ENCODE measurements around the gene PTCHD4.

PTCHD4 gene

DNA sequence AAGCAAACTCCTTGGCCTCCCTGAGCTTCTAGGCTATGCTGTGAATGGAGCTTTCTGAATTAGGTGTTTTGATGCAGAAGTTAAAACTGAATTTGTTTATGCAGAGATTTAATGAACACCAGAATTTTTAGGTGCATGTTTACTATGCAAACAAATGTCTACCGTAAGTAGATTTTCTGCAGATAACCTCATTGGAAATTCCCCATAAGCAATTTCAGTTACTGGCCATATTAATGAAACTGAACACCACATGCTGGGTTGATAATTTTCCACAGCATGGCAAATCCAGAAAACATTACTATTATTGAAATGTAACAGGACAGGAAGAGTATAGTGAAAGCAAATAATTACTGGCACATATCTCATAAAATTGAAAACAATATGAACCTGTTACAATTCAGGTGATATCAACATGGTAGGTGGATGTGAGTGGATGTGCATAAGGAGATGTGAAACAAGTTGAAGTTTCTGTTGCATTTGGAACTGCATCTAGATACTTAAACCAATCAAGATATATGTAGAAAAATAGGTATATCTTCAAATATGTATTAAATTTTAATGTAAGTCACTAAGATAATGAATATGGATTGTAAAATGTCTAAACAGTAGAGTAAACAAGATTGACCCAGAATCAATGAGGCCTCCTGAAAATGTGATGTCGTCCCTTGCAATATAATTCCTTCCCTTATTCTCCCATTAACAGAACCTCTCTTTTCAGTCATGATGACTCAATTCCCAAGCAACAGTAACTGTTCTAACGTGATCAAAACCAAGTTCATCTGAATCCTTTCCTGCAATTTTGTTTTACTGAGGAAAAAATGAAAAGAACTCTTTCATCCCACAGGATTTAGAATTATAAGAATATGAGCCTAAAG is 11.0 kb downstream of the PTCHD4 start:
- no peak for DNase-seq (ENCODE audit: low spot score)

DNA sequence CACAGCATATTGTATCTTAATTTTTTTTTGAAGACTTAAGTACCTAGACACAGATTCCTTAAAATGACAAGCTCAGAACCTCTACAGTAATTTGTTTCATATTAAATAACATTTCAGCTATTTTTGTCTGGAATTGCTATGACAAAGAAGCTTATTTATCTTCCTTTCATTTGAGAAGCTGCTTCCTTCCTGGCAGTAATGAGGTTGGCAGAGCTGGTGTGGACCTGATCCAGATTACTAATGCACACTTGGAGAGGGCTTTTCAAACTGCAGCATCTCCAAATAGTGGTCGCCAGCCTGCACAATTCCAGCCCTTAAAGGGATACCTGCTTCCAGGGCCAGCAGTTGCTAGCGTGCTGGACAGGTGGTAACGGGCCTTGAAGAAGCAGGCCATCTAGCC is 12.1 kb downstream of the PTCHD4 start:
- no peak for DNase-seq (ENCODE audit: low spot score)

DNA sequence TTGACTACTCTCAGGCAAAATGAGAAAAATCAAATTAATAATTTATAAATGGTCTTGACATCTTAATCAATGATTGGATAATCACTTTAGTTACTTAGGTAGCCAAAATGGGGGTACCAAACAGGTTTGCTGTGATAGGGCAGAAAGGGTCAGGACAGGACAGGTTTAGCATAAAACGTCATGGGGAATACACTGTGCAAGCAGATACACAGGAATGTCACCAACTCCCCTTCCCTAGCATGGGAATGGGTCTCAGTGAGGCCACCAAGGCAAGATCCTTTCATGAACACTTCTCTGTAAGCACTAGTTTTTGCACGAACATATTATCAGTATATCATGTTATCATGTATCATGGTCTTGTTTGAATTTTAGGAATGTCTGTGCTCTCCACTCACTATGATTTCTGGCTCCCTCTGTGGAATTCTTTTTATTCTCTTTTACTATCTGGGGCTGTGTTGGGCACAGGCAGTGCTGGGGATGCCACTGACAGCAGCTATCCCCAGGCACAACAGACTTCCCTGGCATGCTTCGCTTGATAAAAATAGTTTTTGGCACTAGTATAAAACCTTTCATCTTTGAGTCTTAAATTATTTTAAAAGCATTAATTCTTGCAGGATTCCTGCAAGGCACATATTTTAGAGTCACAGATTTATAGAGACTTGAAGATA is 18.3 kb downstream of the PTCHD4 start:
- DNase-seq (ENCODE audit: low spot score), result no peak

DNA sequence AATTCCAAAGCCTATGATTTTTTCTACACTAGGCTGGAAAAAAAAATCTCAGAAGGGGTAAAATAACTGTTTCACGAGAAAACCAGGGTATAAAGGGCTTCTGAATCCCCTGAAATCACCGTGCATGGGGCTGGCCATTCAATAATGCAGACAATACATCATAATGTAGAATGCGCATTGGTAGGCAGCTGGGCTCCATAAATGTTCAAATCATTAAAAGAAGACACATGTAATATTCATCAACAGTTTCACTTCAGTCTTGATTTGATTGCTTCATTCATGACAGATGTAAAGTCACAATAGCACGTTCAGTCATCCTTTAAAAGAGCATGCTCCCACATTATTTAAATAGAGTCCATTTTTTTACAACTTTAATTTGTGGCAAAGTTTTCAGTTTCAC is 20.5 kb downstream of the PTCHD4 start:
- DNase-seq (ENCODE audit: low spot score), result no peak

DNA sequence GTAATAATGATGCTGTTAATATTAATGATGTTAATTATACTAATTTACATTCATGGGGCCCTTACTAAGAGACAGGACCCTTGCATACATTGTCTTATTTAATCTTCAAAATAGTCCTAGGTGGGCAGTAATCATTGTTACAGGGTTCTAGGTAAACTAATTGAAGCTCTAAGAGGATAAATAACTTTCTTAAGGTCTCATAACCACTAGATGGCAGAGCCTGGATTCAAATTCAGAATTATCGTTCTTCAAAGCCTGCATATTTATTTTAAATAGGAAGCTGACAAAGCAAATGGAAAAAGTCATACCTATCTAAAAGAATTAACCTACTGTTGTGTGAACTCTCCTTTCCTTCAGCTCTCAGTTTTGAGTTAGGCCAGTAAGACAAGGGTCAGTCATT is 23.5 kb downstream of the PTCHD4 start:
- no peak for DNase-seq (ENCODE audit: low spot score)

DNA sequence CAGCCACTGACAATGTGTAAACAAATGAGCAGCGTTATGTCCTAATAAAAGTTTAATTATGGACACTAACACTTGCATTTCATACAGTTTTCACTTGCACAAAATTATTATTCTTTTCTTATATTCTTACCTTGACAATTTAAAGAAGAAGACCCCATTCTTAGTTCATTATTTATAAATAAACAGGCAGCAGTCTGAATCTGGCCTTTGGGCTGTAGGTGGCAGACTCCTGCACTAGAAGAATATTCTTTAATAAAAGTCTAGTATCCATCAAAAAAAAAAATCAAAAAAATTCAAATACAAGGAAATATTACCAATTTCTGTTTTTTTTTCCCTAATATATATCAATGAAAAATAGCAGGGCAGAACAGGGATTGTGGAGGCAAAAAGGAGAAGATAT is 24.8 kb downstream of the PTCHD4 start:
- DNase-seq (ENCODE audit: low spot score), result no peak

DNA sequence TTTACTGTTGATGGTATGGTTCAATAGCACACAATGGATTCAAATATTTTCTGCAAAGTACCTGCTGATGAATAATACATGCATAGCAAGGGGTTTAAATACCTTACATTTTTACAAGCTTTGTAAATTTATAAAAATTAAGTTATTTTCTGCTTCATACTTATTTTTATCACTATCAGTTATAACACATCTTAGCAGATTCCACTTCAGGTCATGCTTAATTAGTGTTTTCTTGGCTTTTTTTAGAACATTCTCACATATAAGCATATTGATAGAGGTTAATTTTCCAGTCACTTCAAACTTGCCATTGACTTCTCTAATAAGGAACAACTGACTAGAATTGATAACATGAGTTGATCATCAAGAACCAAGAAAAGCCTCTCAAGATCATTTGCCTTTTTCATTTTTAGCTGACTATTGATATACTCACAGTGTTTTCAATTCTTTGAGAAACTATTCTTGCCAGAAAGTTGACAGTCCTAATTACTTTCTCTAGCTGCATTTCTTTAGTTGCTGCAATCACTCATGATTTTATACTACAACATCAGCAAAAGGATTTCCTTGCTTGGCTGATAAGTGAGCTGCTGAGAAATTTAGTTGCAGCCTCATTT is 25.8 kb downstream of the PTCHD4 start:
- no peak for DNase-seq (ENCODE audit: low spot score)

DNA sequence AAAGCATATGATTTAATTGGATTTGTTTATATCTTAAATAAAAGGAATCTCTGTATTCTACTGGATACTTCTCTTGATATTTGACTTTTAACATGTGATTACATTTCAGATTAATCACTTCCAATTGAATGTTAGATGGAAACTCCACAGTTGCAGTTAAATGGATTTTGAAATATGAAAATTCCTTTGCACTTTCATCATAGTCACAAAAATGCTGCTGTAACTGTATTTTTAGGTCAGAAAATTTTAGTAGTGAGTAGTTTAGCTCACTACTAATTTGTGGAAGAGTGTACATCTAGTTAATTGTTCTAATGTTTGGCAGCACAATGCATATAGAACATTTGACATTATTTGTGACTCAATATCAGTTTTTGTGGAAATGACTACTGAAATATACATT is 26.8 kb downstream of the PTCHD4 start:
- no peak for DNase-seq (ENCODE audit: low spot score)

DNA sequence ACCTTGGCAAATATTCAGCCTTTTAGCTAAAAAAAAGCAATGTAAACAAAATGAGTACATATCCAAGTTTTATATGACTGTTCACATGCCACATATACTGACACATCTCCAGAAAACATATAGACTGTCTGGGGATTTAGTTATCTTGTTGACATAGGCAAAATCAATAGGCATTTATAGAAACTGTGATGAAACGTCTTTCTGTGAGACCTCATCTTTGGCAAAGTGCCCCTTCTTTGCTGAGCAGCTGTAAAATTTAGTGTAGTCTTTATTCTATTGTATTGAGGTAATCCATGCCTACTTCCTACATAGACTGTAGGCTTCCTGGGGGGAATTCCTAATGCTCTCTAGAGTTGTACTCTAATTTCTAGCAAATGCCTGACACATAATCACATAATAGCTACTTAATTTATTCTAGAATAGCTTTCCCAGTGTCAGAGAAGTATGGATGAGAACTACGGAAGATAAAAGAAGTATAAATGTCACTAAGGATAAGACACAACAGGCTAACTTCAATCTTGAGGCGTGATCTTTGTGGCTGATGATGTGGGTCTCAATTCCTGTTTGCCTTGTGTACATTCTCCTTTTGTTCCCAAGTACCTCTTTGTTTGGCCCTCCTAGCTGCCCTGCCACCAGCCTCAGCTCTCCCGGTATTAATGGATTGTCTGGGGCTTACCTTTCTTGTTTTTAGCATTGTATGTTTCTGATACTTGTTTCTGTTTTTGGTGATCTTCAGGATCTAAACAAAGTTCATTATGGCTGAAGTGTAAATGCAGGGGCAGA is 30.6 kb downstream of the PTCHD4 start:
- DNase-seq (ENCODE audit: low spot score), result no peak

DNA sequence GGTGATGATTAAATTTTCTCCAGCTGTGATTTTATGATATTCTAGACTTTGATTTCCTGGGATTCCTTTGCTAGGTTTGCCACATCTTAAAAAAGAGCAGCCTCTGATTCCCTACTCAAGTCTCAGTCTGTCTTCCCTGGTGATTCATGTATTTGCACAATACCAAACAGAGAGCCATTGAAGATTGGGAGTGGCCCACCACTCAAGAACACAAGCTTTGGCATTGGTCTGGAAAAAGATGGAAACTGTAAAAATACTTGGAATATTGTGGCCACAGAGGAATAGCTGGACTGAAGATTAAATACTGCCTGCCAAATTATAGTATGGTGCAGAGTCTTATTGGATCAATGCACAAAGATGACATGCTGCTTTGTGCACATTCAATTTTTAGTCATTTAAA is 32.9 kb downstream of the PTCHD4 start:
- DNase-seq (ENCODE audit: low spot score), result no peak

DNA sequence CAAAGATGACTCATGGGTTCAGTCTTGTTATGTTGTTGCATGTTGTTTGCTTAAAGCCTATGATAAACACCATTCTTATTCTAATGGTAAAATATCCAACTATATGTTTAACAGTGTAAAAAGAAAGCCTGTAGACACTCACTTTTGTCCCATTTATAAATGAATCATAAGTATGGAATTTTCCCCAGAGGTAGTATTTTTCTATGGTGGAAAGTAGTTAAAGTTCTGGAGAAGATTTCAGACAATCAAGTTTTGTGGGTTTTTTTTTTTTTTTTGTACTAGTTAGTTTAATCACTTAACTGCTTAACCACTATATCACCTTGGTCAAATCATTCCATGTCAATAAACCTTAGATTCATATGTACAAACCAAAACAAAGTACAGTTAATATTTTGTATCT is 35.8 kb downstream of the PTCHD4 start:
- no peak for DNase-seq (ENCODE audit: low spot score)

DNA sequence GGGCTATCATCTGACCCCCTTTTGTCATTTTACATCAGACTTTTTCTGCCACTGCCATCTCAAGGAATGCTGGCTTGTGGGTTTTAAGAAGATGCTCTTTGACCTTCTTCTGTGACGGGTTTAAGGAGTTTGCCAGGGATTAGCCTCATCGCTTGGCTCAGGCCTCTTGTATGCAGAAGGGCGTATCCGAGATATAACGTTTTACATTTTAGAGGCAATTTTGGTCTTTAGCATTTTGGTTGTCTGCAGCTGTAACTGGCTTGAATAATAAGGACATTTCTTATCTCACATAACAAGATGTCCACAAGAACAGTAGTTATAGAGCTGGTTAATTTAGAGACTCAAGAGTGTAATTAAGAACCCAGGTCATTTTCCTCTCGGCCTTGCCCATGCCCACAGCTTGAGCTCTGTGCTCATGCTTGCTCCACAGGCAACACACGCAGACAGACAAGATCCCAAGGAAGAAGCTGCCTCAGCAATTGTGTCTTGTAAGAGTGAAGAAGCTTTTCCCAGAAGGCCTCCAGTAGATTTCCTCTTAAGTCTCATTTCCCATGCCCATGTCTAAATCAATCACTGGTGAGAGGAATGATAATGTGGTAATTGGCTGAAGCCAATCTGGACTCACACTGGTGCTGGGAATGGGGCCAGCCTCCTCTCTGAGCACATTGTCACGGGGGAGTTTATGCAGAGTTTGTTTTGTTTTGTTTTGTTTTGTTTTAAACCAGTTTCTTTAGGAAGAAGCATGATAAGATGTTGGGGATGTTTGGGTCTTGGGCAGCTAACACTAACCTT is 36.8 kb downstream of the PTCHD4 start:
- no peak for DNase-seq (ENCODE audit: low spot score)

DNA sequence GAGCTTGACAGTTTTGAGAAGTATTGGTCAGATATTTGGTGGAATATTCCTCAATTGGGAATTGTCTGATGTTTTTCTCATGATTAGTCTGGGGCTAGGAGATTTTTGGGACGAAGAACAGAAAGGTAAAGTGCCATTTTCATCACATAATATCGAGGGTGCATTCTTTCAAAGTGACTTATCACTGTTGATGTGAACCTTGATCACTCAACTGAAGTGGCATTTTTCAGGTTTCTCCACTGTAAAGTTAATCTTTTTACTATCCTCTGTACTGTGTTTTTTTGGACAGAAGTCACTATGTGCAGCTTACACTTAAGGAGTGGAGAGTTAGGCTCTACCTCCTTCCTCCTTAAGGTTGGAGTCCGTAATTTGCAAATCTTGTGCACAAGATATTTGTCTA is 39.2 kb downstream of the PTCHD4 start:
- no peak for DNase-seq (ENCODE audit: low spot score)

DNA sequence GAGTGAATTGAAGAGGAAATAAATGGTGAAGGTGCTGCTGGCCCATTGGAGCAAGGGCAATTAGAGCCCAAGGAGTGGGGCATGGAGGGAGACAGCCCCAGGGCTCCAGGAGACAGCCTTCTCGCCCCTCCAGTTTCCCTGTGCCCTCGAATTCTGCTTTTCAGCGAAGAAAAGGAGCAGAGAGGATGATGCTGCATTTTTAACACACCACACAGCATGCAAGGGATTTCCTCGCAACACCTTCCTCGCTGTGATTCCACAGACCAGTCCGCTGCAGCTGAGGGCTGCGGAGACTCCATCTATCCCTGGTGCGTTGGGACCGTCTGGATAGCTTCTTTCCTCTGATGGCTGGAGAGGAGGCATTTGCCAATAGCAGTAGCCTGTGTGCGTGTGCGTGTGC is 41.7 kb downstream of the PTCHD4 start:
- DNase-seq (ENCODE audit: low spot score), result no peak

DNA sequence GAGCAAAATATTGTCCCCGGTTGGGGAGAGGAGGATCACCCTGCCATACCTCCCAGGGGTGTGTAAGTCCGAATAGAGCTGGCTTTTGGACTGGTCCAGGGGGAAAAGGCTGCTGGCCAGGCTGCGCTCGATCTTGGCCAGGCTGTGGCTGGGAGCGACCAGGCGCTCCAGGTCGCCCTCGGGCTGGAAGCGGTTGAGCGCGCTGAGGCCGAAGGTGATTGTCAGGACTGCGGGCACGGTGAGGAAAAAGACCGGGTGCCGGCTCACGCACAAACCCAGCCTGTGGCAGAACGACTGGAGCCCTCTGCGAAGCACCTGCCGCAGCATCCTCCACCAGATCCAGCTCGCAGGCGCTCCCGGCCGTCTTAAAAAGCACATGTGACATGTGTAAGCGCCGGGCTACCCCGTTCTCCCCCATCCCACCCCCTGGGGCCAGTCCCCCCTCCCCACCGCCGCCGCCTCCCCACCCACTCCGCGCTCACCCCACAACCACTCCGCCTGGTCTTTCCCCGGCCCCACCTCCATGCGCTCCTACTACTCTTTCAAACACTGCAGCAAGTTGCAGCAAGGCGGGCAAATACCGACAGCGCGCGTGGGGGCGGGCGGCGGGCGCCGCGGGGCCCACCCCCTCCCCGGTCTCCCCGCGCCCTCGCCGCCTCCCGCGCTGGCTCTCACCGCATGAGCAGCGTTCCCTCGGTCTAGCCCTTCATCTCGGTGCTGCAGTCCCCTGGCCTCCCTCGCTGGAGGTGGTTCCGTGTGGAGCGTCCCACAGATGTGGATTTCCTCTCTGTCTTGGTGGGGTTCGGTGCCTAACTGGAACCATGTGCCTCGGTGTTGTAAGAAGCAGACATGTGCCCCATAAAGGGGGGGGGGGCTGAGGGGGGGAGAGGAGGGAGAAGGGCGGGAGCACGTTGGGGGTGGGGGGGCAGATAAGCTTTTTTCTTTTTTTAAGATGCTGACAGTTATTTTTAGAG is 42.4 kb downstream of the PTCHD4 start:
- no peak for DNase-seq (ENCODE audit: low spot score)

DNA sequence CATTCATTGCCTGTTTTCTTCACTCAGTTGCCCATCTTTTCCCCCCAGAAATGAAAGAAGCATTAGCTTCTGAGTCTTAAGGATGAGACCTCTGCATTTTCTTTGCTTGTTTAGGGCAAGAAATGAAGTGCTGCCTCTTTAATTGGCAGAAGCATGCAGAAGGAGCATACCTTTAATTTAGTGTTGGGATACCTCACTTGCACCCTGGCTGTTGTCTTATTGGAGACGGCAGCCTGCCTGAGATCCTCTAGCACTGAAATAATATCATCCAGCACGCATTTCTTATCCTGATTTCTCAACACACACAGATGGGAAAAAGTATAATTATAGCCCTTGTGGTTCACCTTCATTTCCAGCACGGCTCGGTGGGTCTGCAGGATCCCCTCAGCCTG is 43.1 kb downstream of the PTCHD4 start:
- DNase-seq (ENCODE audit: low spot score), result no peak

DNA sequence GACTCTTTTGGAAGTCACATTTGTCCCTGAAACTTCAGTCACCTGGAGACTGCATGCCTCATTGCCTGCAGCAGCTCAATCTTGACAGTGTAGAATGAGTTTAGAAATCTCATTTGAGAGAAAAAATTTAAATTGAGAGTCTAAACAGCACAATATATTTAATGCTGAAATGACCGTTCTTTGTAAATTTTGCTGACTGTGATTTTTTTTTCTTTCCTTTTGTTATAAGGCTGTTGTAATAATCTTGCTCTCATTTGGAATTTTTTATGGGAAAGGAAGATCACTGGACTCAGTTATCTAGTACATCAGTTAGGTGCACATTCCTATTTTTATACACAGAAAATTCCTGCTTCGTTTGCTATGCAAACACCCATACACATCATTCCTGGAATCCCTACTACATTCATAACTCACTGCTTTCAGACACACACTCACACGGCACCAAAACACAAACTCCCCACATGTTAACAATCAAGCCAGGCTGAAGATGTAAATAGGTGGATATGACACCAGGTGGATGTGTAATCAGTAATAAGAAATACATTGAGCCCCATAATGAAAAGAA is 43.8 kb downstream of the PTCHD4 start:
- DNase-seq (ENCODE audit: low spot score), result no peak

DNA sequence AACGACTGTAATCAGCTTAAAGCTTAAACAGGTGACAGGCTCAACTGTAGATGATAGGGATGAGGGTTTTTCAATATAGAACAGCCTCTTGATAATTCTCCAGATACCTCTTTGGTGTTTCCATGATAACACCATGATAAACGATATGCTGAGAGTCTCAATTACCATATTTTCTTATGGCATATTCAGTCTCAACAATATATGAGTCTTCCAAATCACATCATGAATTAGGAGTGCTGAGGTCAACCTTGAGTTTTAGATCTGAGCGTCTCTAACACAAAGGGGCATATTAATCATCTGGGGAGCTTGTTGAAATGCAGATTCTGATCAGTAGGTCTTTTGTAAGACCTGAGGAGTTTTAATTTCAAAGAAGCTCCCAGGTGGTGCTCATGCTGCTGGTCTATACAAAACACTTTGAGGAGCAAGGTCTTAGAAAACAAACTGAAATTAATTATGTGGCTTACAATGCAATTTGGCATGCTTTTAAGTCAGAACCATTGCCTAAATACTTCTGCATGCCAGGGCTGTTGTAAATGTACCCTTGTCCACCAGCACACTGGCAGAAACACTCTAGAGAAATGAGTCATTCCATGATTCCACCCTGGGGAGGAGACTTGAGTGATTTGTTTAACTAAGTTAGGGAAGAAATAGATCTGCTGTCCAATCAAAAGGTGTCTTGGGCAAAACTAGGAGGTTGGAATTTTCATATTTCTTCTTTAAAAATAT is 49.6 kb downstream of the PTCHD4 start:
- DNase-seq (ENCODE audit: low spot score), result no peak
